ENCODE measurements around the gene KLHL22.
"Not testable (repeated sequence)": the region's sequence is repeated elsewhere in the genome, so short reads cannot be mapped to it uniquely, and the experiment has no call there.

Gene KLHL22

DNA sequence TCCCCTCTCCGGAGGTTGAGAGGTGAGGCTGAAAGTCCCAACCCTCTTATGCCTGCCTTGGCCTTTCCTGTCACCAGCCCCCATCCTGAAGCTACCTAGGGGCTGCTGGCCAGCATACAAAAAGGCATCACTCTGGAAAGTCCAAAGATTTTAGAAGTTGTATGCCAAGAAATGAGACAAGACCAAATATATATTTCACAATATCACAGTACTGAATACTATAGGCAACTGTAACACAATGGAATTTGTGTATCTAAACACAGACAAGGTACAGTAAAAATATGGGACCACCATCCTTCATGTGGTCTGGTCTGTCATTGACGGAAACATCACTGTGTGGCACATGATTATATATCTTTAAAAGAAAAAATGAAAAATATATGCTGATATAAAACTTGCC is 4.2 kb downstream of the KLHL22 start:
- H3K4me1 ChIP-seq (ENCODE audit: control insufficient read depth, insufficient read depth, low read length), result peaks cover 8% of the 10 kb centered on the region
- no peaks in the 10 kb centered on the region for H3K27me3 ChIP-seq (ENCODE audit: control insufficient read depth, insufficient read depth, low read length)
- no peak overlapping the region for H3K9ac ChIP-seq (ENCODE audit: low read depth, low read length)
- H3K36me3 ChIP-seq (ENCODE audit: insufficient read depth, low read length), result no peaks in the 10 kb centered on the region
- no peak overlapping the region for H3K4me2 ChIP-seq (ENCODE audit: low read length)
- H3K4me3 ChIP-seq (ENCODE audit: low read length), result no peak overlapping the region
- no peaks in the 10 kb centered on the region for H3K9me3 ChIP-seq (replicated peaks; ENCODE audit: low read length)

GRCh38 chr22:20490941-20491307 is 4.7 kb downstream of the KLHL22 start:
- no peak overlapping the region for H3K9ac ChIP-seq (ENCODE audit: low read depth, low read length)

GRCh38 chr22:20490183-20490940 is 5.2 kb downstream of the KLHL22 start:
- Histone ChIP-seq H3K36me3 (ENCODE audit: insufficient read depth, low read length) (peaks cover 3% of the 10 kb centered on the region), H3K4me3 (ENCODE audit: low read length) (no peak overlapping the region), H3K9ac (ENCODE audit: low read depth, low read length) (no peak overlapping the region), H3K4me2 (ENCODE audit: low read length) (no peak overlapping the region), H3K9me3 (replicated peaks; ENCODE audit: low read length) (no peaks in the 10 kb centered on the region), H3K4me1 (ENCODE audit: control insufficient read depth, insufficient read depth, low read length) (peaks cover 8% of the 10 kb centered on the region), H3K27me3 (ENCODE audit: control insufficient read depth, insufficient read depth, low read length) (no peaks in the 10 kb centered on the region)

More at GRCh38 chr22:20490941-20491307, 4.7 kb downstream of the KLHL22 start:
- H3K36me3 ChIP-seq (ENCODE audit: insufficient read depth, low read length), result peaks cover 3% of the 10 kb centered on the region
- H3K4me1 ChIP-seq (ENCODE audit: control insufficient read depth, insufficient read depth, low read length), result peaks cover 8% of the 10 kb centered on the region
- no peaks in the 10 kb centered on the region for H3K27me3 ChIP-seq (ENCODE audit: control insufficient read depth, insufficient read depth, low read length)
- no peak overlapping the region for H3K4me3 ChIP-seq (ENCODE audit: low read length)
- no peaks in the 10 kb centered on the region for H3K9me3 ChIP-seq (replicated peaks; ENCODE audit: low read length)
- H3K4me2 ChIP-seq (ENCODE audit: low read length), result no peak overlapping the region

DNA sequence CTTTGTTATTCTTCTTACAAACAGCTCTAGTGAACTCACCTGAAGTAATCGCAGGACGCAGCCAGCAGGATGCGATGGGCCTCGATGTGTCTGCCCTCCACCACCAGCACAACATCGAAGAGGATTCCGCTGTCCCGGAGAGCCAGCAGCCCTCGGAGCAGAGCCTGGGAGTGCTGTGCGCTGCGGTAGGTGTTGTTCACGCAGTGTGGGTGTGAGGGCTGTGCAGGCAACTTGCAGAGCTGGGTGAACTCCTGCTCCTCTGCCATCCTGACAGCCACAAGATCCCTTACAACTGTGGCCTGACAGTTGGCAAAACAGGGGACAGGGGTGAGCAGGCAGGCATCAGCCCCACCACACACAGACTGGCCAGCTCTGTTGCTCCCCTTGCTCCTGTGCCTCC is 6.6 kb downstream of the KLHL22 start:
- Histone ChIP-seq H3K4me1 (ENCODE audit: control insufficient read depth, insufficient read depth, low read length) (no peaks in the 10 kb centered on the region), H3K9ac (ENCODE audit: low read depth, low read length) (no peak overlapping the region), H3K36me3 (ENCODE audit: insufficient read depth, low read length) (peaks cover 6% of the 10 kb centered on the region), H3K27me3 (ENCODE audit: control insufficient read depth, insufficient read depth, low read length) (no peaks in the 10 kb centered on the region), H3K4me3 (ENCODE audit: low read length) (no peak overlapping the region), H3K4me2 (ENCODE audit: low read length) (no peak overlapping the region), H3K9me3 (replicated peaks; ENCODE audit: low read length) (no peaks in the 10 kb centered on the region)

DNA sequence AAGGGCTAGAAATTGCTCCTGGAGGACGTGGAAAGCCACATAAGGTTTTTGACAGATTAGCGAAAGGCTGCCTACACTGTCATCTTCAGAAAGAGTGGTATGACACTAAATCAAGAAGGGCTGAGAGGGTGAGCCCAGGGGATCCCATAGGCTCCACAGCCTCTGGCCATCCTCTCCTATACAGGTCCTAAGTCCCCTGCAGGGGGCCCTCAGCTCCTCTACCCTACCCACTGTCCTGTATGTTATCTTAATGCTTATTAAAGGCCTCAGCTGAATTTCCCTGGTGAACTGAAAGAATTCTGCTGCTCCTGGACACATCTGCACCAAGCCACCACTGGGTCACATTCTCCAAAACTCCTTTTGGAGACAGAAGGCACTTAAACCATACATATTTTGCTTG is 7.9 kb downstream of the KLHL22 start:
- no peak overlapping the region for H3K4me3 ChIP-seq (ENCODE audit: low read length)
- H3K4me2 ChIP-seq (ENCODE audit: low read length), result no peak overlapping the region
- H3K9me3 ChIP-seq (replicated peaks; ENCODE audit: low read length), result no peaks in the 10 kb centered on the region
- peaks cover 9% of the 10 kb centered on the region for H3K36me3 ChIP-seq (ENCODE audit: insufficient read depth, low read length)
- no peaks in the 10 kb centered on the region for H3K4me1 ChIP-seq (ENCODE audit: control insufficient read depth, insufficient read depth, low read length)
- H3K9ac ChIP-seq (ENCODE audit: low read depth, low read length), result no peak overlapping the region
- H3K27me3 ChIP-seq (ENCODE audit: control insufficient read depth, insufficient read depth, low read length), result no peaks in the 10 kb centered on the region

- Histone ChIP-seq H3K4me1 (ENCODE audit: control insufficient read depth, insufficient read depth, low read length) (no peaks in the 10 kb centered on the region), H3K4me3 (ENCODE audit: low read length) (no peak overlapping the region), H3K27me3 (ENCODE audit: control insufficient read depth, insufficient read depth, low read length) (no peaks in the 10 kb centered on the region), H3K36me3 (ENCODE audit: insufficient read depth, low read length) (peaks cover 9% of the 10 kb centered on the region), H3K9me3 (replicated peaks; ENCODE audit: low read length) (no peaks in the 10 kb centered on the region), H3K4me2 (ENCODE audit: low read length) (no peak overlapping the region), H3K9ac (ENCODE audit: low read depth, low read length) (no peak overlapping the region)
Observed at GRCh38 chr22:20486229-20486628, 9.4 kb downstream of the KLHL22 start.

DNA sequence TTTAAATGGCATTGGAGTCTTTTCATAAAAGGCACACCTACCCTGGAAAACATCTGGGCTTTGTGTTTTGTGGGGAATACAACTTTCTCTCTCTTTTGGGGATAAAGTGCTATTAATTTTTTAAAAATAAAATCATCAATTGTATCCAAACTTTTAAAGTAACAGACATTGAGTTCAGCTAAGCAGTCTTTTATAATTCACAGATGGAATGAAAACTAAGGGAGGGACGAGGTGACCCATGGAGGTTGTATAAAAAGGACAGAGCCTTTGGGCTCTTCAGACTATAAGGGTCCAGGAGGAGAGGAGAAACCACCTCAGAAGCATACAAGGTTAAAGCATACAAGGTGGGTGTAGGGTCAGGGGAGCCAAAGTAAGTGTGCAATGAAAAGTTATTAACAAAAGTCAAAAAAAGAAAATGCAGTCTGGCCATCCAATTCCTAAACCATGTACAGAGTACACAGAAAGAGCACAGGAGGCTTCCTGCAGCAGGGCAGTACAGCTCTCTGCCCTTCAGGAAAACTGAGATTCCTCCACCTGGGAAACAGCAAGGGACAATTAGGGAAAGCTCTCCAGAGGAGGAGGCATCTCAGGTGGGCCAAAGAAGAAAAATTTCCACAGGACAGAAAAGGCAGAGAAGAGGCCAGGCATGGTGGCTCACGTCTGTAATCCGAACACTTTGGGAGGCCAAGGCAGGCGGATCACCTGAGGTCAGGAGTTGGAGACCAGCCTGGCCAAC is 10.5 kb downstream of the KLHL22 start:
- H3K27me3 ChIP-seq (ENCODE audit: control insufficient read depth, insufficient read depth, low read length), result no peaks in the 10 kb centered on the region
- H3K4me3 ChIP-seq (ENCODE audit: low read length), result no peak overlapping the region
- H3K9ac ChIP-seq (ENCODE audit: low read depth, low read length), result no peak overlapping the region
- no peaks in the 10 kb centered on the region for H3K9me3 ChIP-seq (replicated peaks; ENCODE audit: low read length)
- H3K4me1 ChIP-seq (ENCODE audit: control insufficient read depth, insufficient read depth, low read length), result no peaks in the 10 kb centered on the region
- H3K4me2 ChIP-seq (ENCODE audit: low read length), result no peak overlapping the region
- peaks cover 9% of the 10 kb centered on the region for H3K36me3 ChIP-seq (ENCODE audit: insufficient read depth, low read length)

DNA sequence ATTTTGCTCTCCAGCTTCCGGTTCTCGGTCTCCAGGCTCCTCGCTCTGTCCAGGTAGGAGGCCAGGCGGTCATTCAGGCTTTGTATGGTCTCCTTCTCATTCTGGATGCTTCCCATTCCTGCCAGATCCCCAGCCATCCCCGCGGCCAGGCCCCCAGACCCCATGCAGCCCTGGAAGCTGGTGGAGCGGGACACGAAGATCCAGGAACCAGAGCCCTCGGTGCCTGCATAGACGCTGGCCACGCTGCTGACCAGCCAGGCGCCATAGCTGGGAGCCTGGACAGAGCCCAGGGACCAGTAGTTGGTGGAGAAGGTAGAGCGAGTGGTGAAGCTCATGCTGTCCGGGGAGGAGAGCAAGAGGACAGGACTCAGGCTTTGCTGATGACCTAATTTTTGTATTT is 11.8 kb downstream of the KLHL22 start:
- H3K9ac ChIP-seq (ENCODE audit: low read depth, low read length), result no peak overlapping the region
- no peaks in the 10 kb centered on the region for H3K27me3 ChIP-seq (ENCODE audit: control insufficient read depth, insufficient read depth, low read length)
- H3K4me2 ChIP-seq (ENCODE audit: low read length), result no peak overlapping the region
- H3K9me3 ChIP-seq (replicated peaks; ENCODE audit: low read length), result no peaks in the 10 kb centered on the region
- no peak overlapping the region for H3K4me3 ChIP-seq (ENCODE audit: low read length)
- H3K4me1 ChIP-seq (ENCODE audit: control insufficient read depth, insufficient read depth, low read length), result no peaks in the 10 kb centered on the region
- H3K36me3 ChIP-seq (ENCODE audit: insufficient read depth, low read length), result peaks cover 9% of the 10 kb centered on the region

- not testable (repeated sequence) for H3K27me3 ChIP-seq (ENCODE audit: control insufficient read depth, insufficient read depth, low read length); H3K9me3 ChIP-seq (replicated peaks; ENCODE audit: low read length); H3K4me2 ChIP-seq (ENCODE audit: low read length); H3K9ac ChIP-seq (ENCODE audit: low read depth, low read length); H3K4me1 ChIP-seq (ENCODE audit: control insufficient read depth, insufficient read depth, low read length); H3K4me3 ChIP-seq (ENCODE audit: low read length); H3K36me3 ChIP-seq (ENCODE audit: insufficient read depth, low read length)
Observed at GRCh38 chr22:20483143-20483506, 12.5 kb downstream of the KLHL22 start.

DNA sequence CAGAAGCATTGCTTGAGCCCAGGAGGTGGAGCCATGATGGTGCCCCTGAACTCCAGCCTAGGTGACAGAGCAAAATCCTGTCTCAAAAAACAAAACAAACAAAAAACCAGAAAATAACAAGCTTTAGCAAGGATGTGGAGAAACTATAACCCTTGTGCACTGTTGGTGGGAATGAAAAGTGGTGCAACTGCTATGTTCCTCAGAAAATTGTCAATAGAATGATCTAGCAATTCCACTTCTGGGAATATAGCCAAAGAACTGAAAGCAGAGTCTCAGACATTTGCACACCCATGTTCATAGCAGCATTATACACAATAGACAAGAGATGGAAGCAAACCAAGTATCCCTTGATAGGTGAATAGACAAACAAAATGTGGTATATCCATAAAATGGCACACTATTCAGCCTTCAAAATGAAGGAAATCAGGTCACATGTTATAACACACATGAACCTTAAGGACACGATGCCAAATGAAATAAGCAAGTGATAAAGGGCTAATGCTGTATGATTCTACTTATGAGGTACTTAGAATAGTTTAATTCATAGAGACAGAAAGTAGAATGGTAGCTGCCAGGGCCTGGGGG is 15.9 kb downstream of the KLHL22 start:
- Histone ChIP-seq H3K4me1 (ENCODE audit: control insufficient read depth, insufficient read depth, low read length) (no peaks in the 10 kb centered on the region), H3K4me3 (ENCODE audit: low read length) (no peak overlapping the region), H3K4me2 (ENCODE audit: low read length) (no peak overlapping the region), H3K9me3 (replicated peaks; ENCODE audit: low read length) (no peaks in the 10 kb centered on the region), H3K27me3 (ENCODE audit: control insufficient read depth, insufficient read depth, low read length) (no peaks in the 10 kb centered on the region), H3K9ac (ENCODE audit: low read depth, low read length) (no peak overlapping the region), H3K36me3 (ENCODE audit: insufficient read depth, low read length) (peaks cover 3% of the 10 kb centered on the region)

GRCh38 chr22:20478059-20478458 is 17.5 kb downstream of the KLHL22 start:
- not testable (repeated sequence) for H3K9me3 ChIP-seq (replicated peaks; ENCODE audit: low read length); H3K36me3 ChIP-seq (ENCODE audit: insufficient read depth, low read length); H3K27me3 ChIP-seq (ENCODE audit: control insufficient read depth, insufficient read depth, low read length); H3K9ac ChIP-seq (ENCODE audit: low read depth, low read length); H3K4me3 ChIP-seq (ENCODE audit: low read length); H3K4me2 ChIP-seq (ENCODE audit: low read length); H3K4me1 ChIP-seq (ENCODE audit: control insufficient read depth, insufficient read depth, low read length)

DNA sequence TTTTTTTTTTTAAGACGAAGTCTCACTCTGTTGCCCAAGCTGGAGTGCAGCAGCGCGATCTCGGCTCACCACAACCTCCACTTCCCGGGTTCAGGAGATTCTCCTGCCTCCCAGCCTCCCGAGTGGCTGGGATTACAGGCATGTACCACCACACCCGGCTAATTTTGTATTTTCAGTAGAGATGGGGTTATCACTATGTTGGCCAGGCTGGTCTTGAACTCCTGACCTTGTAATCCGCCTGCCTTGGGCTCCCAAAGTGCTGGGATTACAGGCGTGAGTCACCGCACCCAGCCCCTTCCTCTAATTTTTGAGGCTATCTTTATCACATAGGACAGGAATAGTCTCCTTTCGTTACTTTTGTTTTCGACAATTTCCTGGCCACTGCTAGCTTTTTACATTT is 20.0 kb downstream of the KLHL22 start:
- not testable (repeated sequence) for H3K4me1 ChIP-seq (ENCODE audit: control insufficient read depth, insufficient read depth, low read length); H3K9ac ChIP-seq (ENCODE audit: low read depth, low read length); H3K36me3 ChIP-seq (ENCODE audit: insufficient read depth, low read length); H3K9me3 ChIP-seq (replicated peaks; ENCODE audit: low read length); H3K27me3 ChIP-seq (ENCODE audit: control insufficient read depth, insufficient read depth, low read length); H3K4me2 ChIP-seq (ENCODE audit: low read length); H3K4me3 ChIP-seq (ENCODE audit: low read length)

Measured in skeletal muscle satellite cell (primary cell).